BE2C (cell line): ENCODE data around the gene TRMT1.

Experiments
- DNase-seq: peaks from one replicate; pipeline ENCODE4 v3.0.0-alpha.2; 2020
- H3K27me3 ChIP-seq: fragments of 250-450 bp; sonication (Bioruptor Pico); 2 replicates; pipeline ENCODE4 v1.5.1; 2020; ENCODE audit warnings: mild to moderate bottlenecking
- H3K36me3 ChIP-seq: fragments of 250-450 bp; sonication (Bioruptor Pico); 2 replicates; pipeline ENCODE4 v1.5.1; 2020; ENCODE audit warnings: mild to moderate bottlenecking
- H3K4me1 ChIP-seq: fragments of 250-450 bp; sonication (Bioruptor Pico); 2 replicates; pipeline ENCODE4 v1.5.1; 2020
- H3K4me3 ChIP-seq: 2 replicates; pipeline ENCODE4 v1.5.1; 2011; ENCODE audit warnings: low read depth, low read length
- H3K9me3 ChIP-seq: fragments of 250-450 bp; sonication (Bioruptor Pico); 2 replicates; pipeline ENCODE4 v1.5.1; 2020
- CTCF ChIP-seq: IDR thresholded peaks from 2 replicates; pipeline ENCODE4 v1.5.1; 2012; ENCODE audit warnings: mild to moderate bottlenecking, low read depth, low read length

Gene TRMT1

GRCh38 chr19:13094106-13094504 lies 22.4 kb downstream of the TRMT1 start:
- TF ChIP-seq CTCF = no peak
- Histone ChIP-seq H3K27me3 (no peaks in the 10 kb centered on the region), H3K4me1 (peaks cover 49% of the 10 kb centered on the region), H3K4me3 (0 out of 2 replicates have a peak overlapping the region, but pooled peaks have one; percentile 10), H3K9me3 (no peaks in the 10 kb centered on the region), H3K36me3 (no peaks in the 10 kb centered on the region)
- peak; percentile 52 for DNase-seq

- Histone ChIP-seq H3K9me3 (no peaks in the 10 kb centered on the region), H3K4me1 (peaks cover 49% of the 10 kb centered on the region), H3K27me3 (no peaks in the 10 kb centered on the region), H3K4me3 (0 out of 2 replicates have a peak overlapping the region, but pooled peaks have one; percentile 10), H3K36me3 (no peaks in the 10 kb centered on the region)
- TF ChIP-seq CTCF = peak; percentile 93
- DNase-seq = peak; percentile 88
These were observed 23.0 kb downstream of the TRMT1 start for GRCh38 chr19:13093407-13094105.

- no peak for TF ChIP-seq CTCF
- Histone ChIP-seq H3K4me3 (no peak overlapping the region), H3K36me3 (no peaks in the 10 kb centered on the region), H3K9me3 (no peaks in the 10 kb centered on the region), H3K4me1 (peaks cover 49% of the 10 kb centered on the region), H3K27me3 (no peaks in the 10 kb centered on the region)
- DNase-seq = no peak
These were observed 23.8 kb downstream of the TRMT1 start for GRCh38 chr19:13092606-13093235.

GRCh38 chr19:13092158-13092543 lies 24.4 kb downstream of the TRMT1 start:
- TF ChIP-seq CTCF = no peak
- H3K27me3 ChIP-seq = no peaks in the 10 kb centered on the region
- peaks cover 49% of the 10 kb centered on the region for H3K4me1 ChIP-seq

GRCh38 chr19:13091400-13092157 lies 25.0 kb downstream of the TRMT1 start:
- H3K4me1 ChIP-seq = peaks cover 49% of the 10 kb centered on the region
- no peaks in the 10 kb centered on the region for H3K9me3 ChIP-seq
- no peaks in the 10 kb centered on the region for H3K36me3 ChIP-seq
- TF ChIP-seq CTCF = no peak
- DNase-seq = peak; percentile 59
- peak overlapping the region; percentile 20 for H3K4me3 ChIP-seq
- H3K27me3 ChIP-seq = no peaks in the 10 kb centered on the region

More at GRCh38 chr19:13092158-13092543, 24.4 kb downstream of the TRMT1 start:
- H3K4me3 ChIP-seq = 0 out of 2 replicates have a peak overlapping the region, but pooled peaks have one; percentile 20
- H3K36me3 ChIP-seq = no peaks in the 10 kb centered on the region
- no peaks in the 10 kb centered on the region for H3K9me3 ChIP-seq
- no peak for DNase-seq
